Endothelial cell of umbilical vein (primary cell): ENCODE results near the gene PLXNA4. TPM values are rescaled to one million over a fixed set of nuclear protein-coding genes. Genes with fewer than 3 reads are reported as not detected.

Source experiments
- BruUV-seq: library from RNA; stranded (reverse); fragments of 400-500 nt; replicated peaks from 2 replicates; lab custom pipeline; 2021; lab: Mats Ljungman, UMichigan
- CTCF ChIA-PET: fragments of 300-600, 350-600 bp; sonication (Branson Sonifier 250); formaldehyde crosslinking; loops from one replicate; lab custom pipeline; 2021; ENCODE audit warnings: antibody characterized with exemption, inconsistent platforms; lab: Charles Lee
- POLR2A ChIA-PET: fragments of 300-600, 350-600 bp; sonication (Branson Sonifier 250); formaldehyde crosslinking; loops from one replicate; lab custom pipeline; 2021; ENCODE audit warnings: antibody characterized with exemption, inconsistent platforms; lab: Charles Lee
- DNase-seq: peaks from one replicate; pipeline ENCODE4 v3.0.0-alpha.2; 2011; ENCODE audit warnings: low read depth, low spot score
- FAIRE-seq: peaks from 2 replicates; lab custom pipeline; 2011; peaks lifted over from hg19 to GRCh38; lab: Jason Lieb, UNC
- H2AFZ ChIP-seq: 2 replicates; pipeline ENCODE4 v1.6.0; 2012; ENCODE audit warnings: low read depth, low read length, control low read depth, inconsistent platforms
- H3K27ac ChIP-seq: 2 replicates; pipeline ENCODE4 v1.5.1; 2011; ENCODE audit warnings: low read depth, mild to moderate bottlenecking, control low read depth, low read length, moderate library complexity; ENCODE audit not compliant: insufficient read depth
- H3K27me3 ChIP-seq, 2 experiments: 2 replicates each; pipeline versions ENCODE4 v1.6.0 to v1.6.1; 2011; ENCODE audit warnings: low read length in 2 of 2, mixed read lengths in 1 of 2; ENCODE audit not compliant: control insufficient read depth in 2 of 2, insufficient read depth in 2 of 2
- H3K36me3 ChIP-seq, 2 experiments: 2 replicates in 1 of 2; 3 replicates in 1 of 2; pipeline ENCODE4 v1.5.1; 2011; ENCODE audit warnings: low read length in 2 of 2, mild to moderate bottlenecking in 1 of 2, moderate library complexity in 1 of 2; ENCODE audit not compliant: control insufficient read depth in 2 of 2, insufficient read depth in 2 of 2; ENCODE audit errors: extremely low read depth in 1 of 2
- H3K4me1 ChIP-seq: 3 replicates; pipeline ENCODE4 v1.5.1; 2011; ENCODE audit warnings: mild to moderate bottlenecking, low read length; ENCODE audit not compliant: control insufficient read depth, insufficient read depth; ENCODE audit errors: extremely low read depth
- H3K4me2 ChIP-seq: 2 replicates; pipeline ENCODE4 v1.6.1; 2011; ENCODE audit warnings: low read length, control low read depth, mixed read lengths; ENCODE audit not compliant: insufficient read depth
- H3K4me3 ChIP-seq, 3 experiments: fragments of 200-600 bp in 1 of 3; sonication (generic), shearing (Covaris generic) in 1 of 3; replicated peaks in 1 of 3; 2 replicates each; pipeline ENCODE4 v1.5.1; 2011 to 2016; ENCODE audit warnings: control low read depth in 3 of 3, low read length in 3 of 3, mild to moderate bottlenecking in 2 of 3, inconsistent platforms in 1 of 3, low read depth in 1 of 3, moderate library complexity in 1 of 3; ENCODE audit not compliant: insufficient read depth in 1 of 3
- H3K79me2 ChIP-seq: 2 replicates; pipeline ENCODE4 v1.6.0; 2012; ENCODE audit warnings: low read length, inconsistent platforms; ENCODE audit not compliant: control insufficient read depth, insufficient read depth
- H3K9ac ChIP-seq: replicated peaks from 2 replicates; pipeline ENCODE3; 2011; ENCODE audit warnings: low read length, control low read depth; ENCODE audit not compliant: insufficient read depth; ENCODE audit errors: extremely low read depth
- H3K9me1 ChIP-seq: replicated peaks from 3 replicates; pipeline ENCODE4 v1.6.0; 2011; ENCODE audit warnings: mild to moderate bottlenecking, low read length; ENCODE audit not compliant: control insufficient read depth, insufficient read depth; ENCODE audit errors: extremely low read depth
- H3K9me3 ChIP-seq: replicated peaks from 2 replicates; pipeline ENCODE4 v1.5.1; 2012; ENCODE audit warnings: low read length, inconsistent platforms; ENCODE audit not compliant: control insufficient read depth, insufficient read depth
- H4K20me1 ChIP-seq: replicated peaks from 2 replicates; pipeline ENCODE3; 2011; ENCODE audit warnings: mild to moderate bottlenecking, low read length; ENCODE audit not compliant: control insufficient read depth, insufficient read depth; ENCODE audit errors: extremely low read depth
- EZH2 ChIP-seq: IDR thresholded peaks from 2 replicates; pipeline ENCODE4 v1.6.1; 2012; ENCODE audit warnings: borderline replicate concordance, low read depth, mild to moderate bottlenecking, moderate library complexity, low read length, inconsistent platforms; ENCODE audit not compliant: severe bottlenecking
- FOS ChIP-seq: IDR thresholded peaks from 2 replicates; pipeline ENCODE4 v1.6.1; 2011; ENCODE audit warnings: mild to moderate bottlenecking, low read length, moderate library complexity, borderline replicate concordance; ENCODE audit not compliant: insufficient read depth
- GATA2 ChIP-seq: IDR thresholded peaks from 2 replicates; pipeline ENCODE4 v1.7.0; 2011; ENCODE audit warnings: low read depth, mild to moderate bottlenecking, moderate library complexity, mixed read lengths, low read length; ENCODE audit not compliant: insufficient read length, insufficient read depth
- JUN ChIP-seq: IDR thresholded peaks from 2 replicates; pipeline ENCODE4 v1.6.1; 2011; ENCODE audit warnings: borderline replicate concordance, low read depth; ENCODE audit not compliant: insufficient read length, insufficient read depth
- MAX ChIP-seq: IDR thresholded peaks from 2 replicates; pipeline ENCODE4 v1.6.1; 2011; ENCODE audit not compliant: insufficient read depth, insufficient read length
- POLR2A ChIP-seq: IDR thresholded peaks from 2 replicates; pipeline ENCODE4 v1.6.1; 2012; ENCODE audit warnings: low read depth, mild to moderate bottlenecking, control low read depth, low read length
- POLR2AphosphoS5 ChIP-seq: IDR thresholded peaks from 2 replicates; pipeline ENCODE4 v1.6.1; 2012; ENCODE audit warnings: low read depth, mild to moderate bottlenecking, control low read depth, low read length, moderate library complexity; ENCODE audit not compliant: insufficient read depth
- dilution Hi-C: fragments of 300-500 bp; cut with MboI; formaldehyde crosslinking; loops from one replicate; pipeline ENCODE4 v1.15.0; 2019; ENCODE audit warnings: low sequenced_read_pairs; ENCODE audit not compliant: extremely low pct_ligation_motif_present
- intact Hi-C: fragments of 100-400 bp; cut with micrococcal nuclease; formaldehyde crosslinking; loops from one replicate; pipeline ENCODE4 v1.10.0; 2022
- polyA plus RNA-seq, 4 experiments: library from polyadenylated mRNA; depleted of rRNA in 3 of 4; stranded (reverse) in 3 of 4; unstranded in 1 of 4; fragments of >200 nt; gene quantifications; 2 replicates each; pipeline versions ENCODE4 v1.2.1 to v1.2.3, GENCODE V29; 2011 to 2012; ENCODE audit warnings: missing spikeins in 1 of 4
- total RNA-seq: library from RNA; stranded (reverse); gene quantifications from 2 replicates; pipeline ENCODE4 v1.2.3, GENCODE V29; 2021

PLXNA4 gene
- total and polyA plus RNA-seq, 2 donors (not counting 3 experiments of a cell fraction or from before 2014, with no cell fraction given), result 12.1 to 20.4 TPM

- no peaks in the 10 kb centered on the region for H3K9me1 ChIP-seq
- CTCF ChIA-PET, result no interaction called here
- intact Hi-C loops (no loop called here), dilution Hi-C loops (no loop called here)
- no peak for FAIRE-seq
- no peaks in the 10 kb centered on the region for H4K20me1 ChIP-seq
- no peak for DNase-seq
- H2AFZ ChIP-seq, result no peak overlapping the region
- no TSS peak for BruUV-seq
- H3K27me3 ChIP-seq, result peaks cover 3 to 13% of the 10 kb centered on the region in 2 experiments
- H3K79me2 ChIP-seq, result no peaks in the 10 kb centered on the region
- POLR2A ChIA-PET, result no interaction called here
- H3K27ac ChIP-seq, result no peak overlapping the region
- H3K9ac ChIP-seq, result no peak overlapping the region
- no peaks in the 10 kb centered on the region for H3K9me3 ChIP-seq
- no peak overlapping the region for H3K4me2 ChIP-seq
- no peaks in the 10 kb centered on the region for H3K4me1 ChIP-seq
- no peaks in the 10 kb centered on the region for H3K36me3 ChIP-seq
- TF ChIP-seq POLR2AphosphoS5, result no peak
- no peak for TF ChIP-seq GATA2
- TF ChIP-seq MAX, result no peak
- TF ChIP-seq POLR2A, result no peak
- no peak for TF ChIP-seq FOS
- no peak overlapping the region for H3K4me3 ChIP-seq
These were observed 472.6 kb downstream of the PLXNA4 start for GRCh38 chr7:132103718-132104117.

DNA sequence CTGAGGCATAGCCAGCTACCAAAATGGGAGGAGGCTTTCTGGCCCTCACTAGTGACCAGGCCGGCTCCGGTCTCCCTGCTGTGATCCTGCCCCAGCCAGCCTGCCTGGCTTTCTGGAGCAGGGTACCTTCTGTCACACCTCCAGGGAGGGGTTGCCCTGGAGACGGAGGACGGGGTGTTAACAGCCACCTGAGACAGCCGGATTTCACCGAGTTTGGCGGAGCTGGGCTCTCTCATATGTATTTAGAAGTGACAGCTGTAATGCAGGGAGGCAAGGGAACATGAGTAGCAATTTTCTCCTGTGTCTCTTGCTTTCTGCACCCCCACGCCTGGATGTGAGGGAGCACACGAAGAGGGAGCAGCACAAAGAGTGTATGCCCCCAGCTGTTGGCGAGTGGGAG, 473.3 kb downstream of the PLXNA4 start:
- H3K9me1 ChIP-seq, result no peaks in the 10 kb centered on the region
- H3K4me2 ChIP-seq, result no peak overlapping the region
- FAIRE-seq (no peak), DNase-seq (no peak)
- H3K4me1 ChIP-seq, result no peaks in the 10 kb centered on the region
- BruUV-seq, result no TSS peak
- H3K9ac ChIP-seq, result no peak overlapping the region
- no peaks in the 10 kb centered on the region for H4K20me1 ChIP-seq
- CTCF ChIA-PET, result no interaction called here
- no peak overlapping the region for H2AFZ ChIP-seq
- intact Hi-C loops (no loop called here), dilution Hi-C loops (no loop called here)
- peaks cover 5 to 8% of the 10 kb centered on the region in 2 experiments for H3K27me3 ChIP-seq
- no peaks in the 10 kb centered on the region for H3K36me3 ChIP-seq
- TF ChIP-seq POLR2A, result no peak
- TF ChIP-seq FOS, result no peak
- no peak for TF ChIP-seq POLR2AphosphoS5
- no peak for TF ChIP-seq JUN
- no peak for TF ChIP-seq EZH2
- no peak for TF ChIP-seq MAX
- no peak overlapping the region for H3K27ac ChIP-seq
- POLR2A ChIA-PET, result no interaction called here
- no peak overlapping the region for H3K4me3 ChIP-seq
- no peaks in the 10 kb centered on the region for H3K79me2 ChIP-seq
- H3K9me3 ChIP-seq, result no peaks in the 10 kb centered on the region
